ENCODE data around the gene FAT1.

- TF ChIP-seq, protein P1, sequence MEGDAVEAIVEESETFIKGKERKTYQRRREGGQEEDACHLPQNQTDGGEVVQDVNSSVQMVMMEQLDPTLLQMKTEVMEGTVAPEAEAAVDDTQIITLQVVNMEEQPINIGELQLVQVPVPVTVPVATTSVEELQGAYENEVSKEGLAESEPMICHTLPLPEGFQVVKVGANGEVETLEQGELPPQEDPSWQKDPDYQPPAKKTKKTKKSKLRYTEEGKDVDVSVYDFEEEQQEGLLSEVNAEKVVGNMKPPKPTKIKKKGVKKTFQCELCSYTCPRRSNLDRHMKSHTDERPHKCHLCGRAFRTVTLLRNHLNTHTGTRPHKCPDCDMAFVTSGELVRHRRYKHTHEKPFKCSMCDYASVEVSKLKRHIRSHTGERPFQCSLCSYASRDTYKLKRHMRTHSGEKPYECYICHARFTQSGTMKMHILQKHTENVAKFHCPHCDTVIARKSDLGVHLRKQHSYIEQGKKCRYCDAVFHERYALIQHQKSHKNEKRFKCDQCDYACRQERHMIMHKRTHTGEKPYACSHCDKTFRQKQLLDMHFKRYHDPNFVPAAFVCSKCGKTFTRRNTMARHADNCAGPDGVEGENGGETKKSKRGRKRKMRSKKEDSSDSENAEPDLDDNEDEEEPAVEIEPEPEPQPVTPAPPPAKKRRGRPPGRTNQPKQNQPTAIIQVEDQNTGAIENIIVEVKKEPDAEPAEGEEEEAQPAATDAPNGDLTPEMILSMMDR (IDR thresholded peaks at IDR 0.05; ENCODE audit: low read depth, low read length), result no peak
- no peak for TF ChIP-seq POLR2A (IDR thresholded peaks at IDR 0.05; ENCODE audit: extremely low read depth, insufficient read length)
- TF ChIP-seq, protein P2, sequence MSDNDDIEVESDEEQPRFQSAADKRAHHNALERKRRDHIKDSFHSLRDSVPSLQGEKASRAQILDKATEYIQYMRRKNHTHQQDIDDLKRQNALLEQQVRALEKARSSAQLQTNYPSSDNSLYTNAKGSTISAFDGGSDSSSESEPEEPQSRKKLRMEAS (IDR thresholded peaks at IDR 0.05; ENCODE audit: low read depth, low read length), result no peak
Observed at GRCh38 chr4:186657764-186658163, 65.9 kb downstream of the FAT1 start.

Data from NB4 (cell line).